Liver (tissue), 9 donors: ENCODE results near the gene APBB1. TPM values are rescaled to one million over a fixed set of nuclear protein-coding genes. Genes with fewer than 3 reads are reported as not detected.
A peak's percentile ranks its signal among the peaks of the same experiment; 100 is the strongest.

Source experiments
- DNase-seq: peaks from one replicate; pipeline ENCODE4 v3.0.0-alpha.2; 2017; ENCODE audit warnings: low spot score
- H3K27ac ChIP-seq, 2 donors: one replicate each; pipeline ENCODE4 v1.7.0; 2013; ENCODE audit warnings: inconsistent platforms in 2 of 2, low read length in 2 of 2, control low read depth in 1 of 2, low read depth in 1 of 2, mild to moderate bottlenecking in 1 of 2
- H3K27me3 ChIP-seq, 4 donors: one replicate each; pipeline versions ENCODE4 v1.6.1 to v1.7.0; 2013; ENCODE audit warnings: low read length in 3 of 4, inconsistent platforms in 1 of 4, mild to moderate bottlenecking in 1 of 4, moderate library complexity in 1 of 4; ENCODE audit not compliant: control insufficient read depth in 4 of 4, insufficient read depth in 4 of 4
- H3K36me3 ChIP-seq, 4 donors: one replicate each; pipeline versions ENCODE4 v1.6.1 to v1.7.0; 2013; ENCODE audit warnings: low read length in 3 of 4, mild to moderate bottlenecking in 3 of 4, low read depth in 1 of 4, moderate library complexity in 1 of 4; ENCODE audit not compliant: control insufficient read depth in 4 of 4, insufficient read depth in 3 of 4
- H3K4me1 ChIP-seq, 4 donors: one replicate each; pipeline versions ENCODE4 v1.6.1 to v1.7.0; 2013; ENCODE audit warnings: low read length in 3 of 4, mild to moderate bottlenecking in 3 of 4, moderate library complexity in 1 of 4; ENCODE audit not compliant: control insufficient read depth in 4 of 4, insufficient read depth in 4 of 4
- H3K4me3 ChIP-seq, 3 donors: one replicate each; pipeline versions ENCODE4 v1.6.1 to v1.7.0; 2013; ENCODE audit warnings: low read length in 3 of 3, control low read depth in 1 of 3, low read depth in 1 of 3, mild to moderate bottlenecking in 1 of 3
- H3K9ac ChIP-seq, 2 donors: one replicate each; pipeline ENCODE4 v1.7.0; 2013; ENCODE audit warnings: low read length in 2 of 2, mild to moderate bottlenecking in 2 of 2, moderate library complexity in 2 of 2, control low read depth in 1 of 2, low read depth in 1 of 2
- H3K9me3 ChIP-seq, 4 donors: one replicate each; pipeline versions ENCODE4 v1.6.1 to v1.7.0; 2013; ENCODE audit warnings: low read length in 3 of 4; ENCODE audit not compliant: control insufficient read depth in 4 of 4
- EGR1 ChIP-seq, 2 donors: IDR thresholded peaks; 2 replicates each; pipeline ENCODE4 v1.6.1; 2016 to 2018; ENCODE audit warnings: antibody characterized with exemption in 2 of 2, low read depth in 2 of 2
- FOXA1 ChIP-seq: IDR thresholded peaks from 2 replicates; pipeline ENCODE4 v1.6.1; 2016; ENCODE audit warnings: antibody characterized with exemption
- FOXA2 ChIP-seq: IDR thresholded peaks from 2 replicates; pipeline ENCODE4 v1.6.1; 2016; ENCODE audit warnings: antibody characterized with exemption
- GABPA ChIP-seq, 2 donors: IDR thresholded peaks in 1 of 2; conservative IDR thresholded peaks in 1 of 2; 2 replicates each; pipeline ENCODE4 v1.6.1; 2016; ENCODE audit warnings: antibody characterized with exemption in 2 of 2, mild to moderate bottlenecking in 1 of 2, moderate library complexity in 1 of 2
- HNF4A ChIP-seq, 2 donors: conservative IDR thresholded peaks; 2 replicates each; pipeline ENCODE4 v1.6.1; 2016; ENCODE audit warnings: antibody characterized with exemption in 2 of 2, mild to moderate bottlenecking in 2 of 2
- HNF4G ChIP-seq: IDR thresholded peaks from 2 replicates; pipeline ENCODE4 v1.6.1; 2016; ENCODE audit warnings: antibody characterized with exemption
- JUND ChIP-seq, 2 donors: IDR thresholded peaks; 2 replicates each; pipeline ENCODE4 v1.6.1; 2016; ENCODE audit warnings: antibody characterized with exemption in 2 of 2
- MAX ChIP-seq: IDR thresholded peaks from 2 replicates; pipeline ENCODE4 v1.6.1; 2016; ENCODE audit warnings: antibody characterized with exemption
- NR2F2 ChIP-seq: IDR thresholded peaks from 2 replicates; pipeline ENCODE4 v1.6.1; 2016; ENCODE audit warnings: antibody characterized with exemption
- RAD21 ChIP-seq, 2 donors: IDR thresholded peaks; 2 replicates each; pipeline ENCODE4 v1.6.1; 2016; ENCODE audit warnings: antibody characterized with exemption in 2 of 2, mild to moderate bottlenecking in 2 of 2
- RXRA ChIP-seq, 2 donors: IDR thresholded peaks; 2 replicates each; pipeline ENCODE4 v1.6.1; 2017 to 2018; ENCODE audit warnings: antibody characterized with exemption in 2 of 2, mild to moderate bottlenecking in 1 of 2
- SP1 ChIP-seq: IDR thresholded peaks from 2 replicates; pipeline ENCODE4 v1.6.1; 2018; ENCODE audit warnings: antibody characterized with exemption, mild to moderate bottlenecking
- TAF1 ChIP-seq: conservative IDR thresholded peaks from 2 replicates; pipeline ENCODE4 v1.6.1; 2016; ENCODE audit warnings: antibody characterized with exemption, mild to moderate bottlenecking
- YY1 ChIP-seq: IDR thresholded peaks from 2 replicates; pipeline ENCODE4 v1.6.1; 2016; ENCODE audit warnings: antibody characterized with exemption, mild to moderate bottlenecking
- WGBS: extraction: QIAGEN DNeasy Blood & Tissue Kit; methylation state at CpG from one replicate; pipeline ENCODE4 v1.1.7; 2013; 5-methylcytosine and 5-hydroxymethylcytosine counted together
- polyA plus RNA-seq, 2 donors: library from polyadenylated mRNA; stranded (reverse) in 1 of 2; unstranded in 1 of 2; fragments of 200-250 nt in 1 of 2; fragments of >200 nt in 1 of 2; fragmentation: Nextera tagmentation in 1 of 2; extraction: Ambion mirVana in 1 of 2; gene quantifications; one replicate each; pipeline versions ENCODE4 v1.2.1 to v1.2.3, GENCODE V29; 2013 to 2015
- total RNA-seq, 2 donors: library from RNA; depleted of rRNA; stranded (reverse); fragments of >200 nt; gene quantifications; one replicate each; pipeline ENCODE4 v1.2.3, GENCODE V29; 2014
- TF ChIP-seq, protein P1 (sequence below): IDR thresholded peaks from 2 replicates; pipeline ENCODE4 v1.6.1; 2016; ENCODE audit warnings: antibody characterized with exemption
- TF ChIP-seq, protein P2 (sequence below): IDR thresholded peaks from 2 replicates; pipeline ENCODE4 v1.6.1; 2016; ENCODE audit warnings: antibody characterized with exemption
- TF ChIP-seq, protein P3 (sequence below): fragments of 150-350 bp; IDR thresholded peaks from 2 replicates; pipeline ENCODE4 v1.5.1; 2017; ENCODE audit warnings: improper control_type of control experiment, low read depth, low read length; ENCODE audit not compliant: missing input control
- TF ChIP-seq, protein P4 (sequence below): IDR thresholded peaks from 2 replicates; pipeline ENCODE4 v1.6.1; 2016; ENCODE audit warnings: antibody characterized with exemption, mild to moderate bottlenecking
- donor health status: healthy.
- donor health status: healthy.
- donor health status: healthy.
- donor health status: healthy.
- donor health status: healthy.

APBB1 gene
- total and polyA plus RNA-seq, 4 donors = 2.5 to 8.6 (median 6.3) TPM

GRCh38 chr11:6440906-6441358, 22.0 kb upstream of the APBB1 start, which contains the start of gene HPX:
Gene HPX (minus strand): TSS chr11:6440987. CDS start chr11:6440963, 24 bp downstream.
- Histone ChIP-seq H3K4me3 (peak within 1 kb of the TSS; percentile 66 to 98 (median 97)), H3K9me3 (no peaks in the 10 kb centered on the region), H3K4me1 (peaks cover 2 to 57% (median 36%) of the 10 kb centered on the region in 4 donors), H3K36me3 (peaks cover 3 to 28% (median 18%) of the 10 kb centered on the region in 4 donors), H3K27ac (peak within 1 kb of the TSS; percentile 83 to 89), H3K9ac (peak within 1 kb of the TSS; percentile 79 to 80), H3K27me3 (no peaks in the 10 kb centered on the region)
- 34% methylated on average over 3 of the region's 3 CpGs for WGBS
- peak; percentile 61 for DNase-seq
- TF ChIP-seq RXRA (IDR thresholded peaks at IDR 0.05) (peak; percentile 92 to 96), HNF4G (peak; percentile 59), MAX (peak; percentile 88), FOXA2 (peak; percentile 87), YY1 (peak; percentile 73), JUND (IDR thresholded peaks at IDR 0.05) (peak; percentile 76 to 87), EGR1 (IDR thresholded peaks at IDR 0.05; ENCODE audit: low read depth in 2 of 2) (peak; percentile 44 to 93), FOXA1 (peak; percentile 59), GABPA (IDR thresholded peaks at IDR 0.05 in 1 of 2, conservative IDR thresholded peaks at IDR 0.05 in 1 of 2) (peak in 1 of 2 donors; percentile 70), HNF4A (conservative IDR thresholded peaks at IDR 0.05) (peak; percentile 88 to 90), SP1 (peak; percentile 95), RAD21 (IDR thresholded peaks at IDR 0.05) (peak; percentile 41 to 42), NR2F2 (peak; percentile 49), TAF1 (peak; percentile 98)
- TF ChIP-seq, protein P1, sequence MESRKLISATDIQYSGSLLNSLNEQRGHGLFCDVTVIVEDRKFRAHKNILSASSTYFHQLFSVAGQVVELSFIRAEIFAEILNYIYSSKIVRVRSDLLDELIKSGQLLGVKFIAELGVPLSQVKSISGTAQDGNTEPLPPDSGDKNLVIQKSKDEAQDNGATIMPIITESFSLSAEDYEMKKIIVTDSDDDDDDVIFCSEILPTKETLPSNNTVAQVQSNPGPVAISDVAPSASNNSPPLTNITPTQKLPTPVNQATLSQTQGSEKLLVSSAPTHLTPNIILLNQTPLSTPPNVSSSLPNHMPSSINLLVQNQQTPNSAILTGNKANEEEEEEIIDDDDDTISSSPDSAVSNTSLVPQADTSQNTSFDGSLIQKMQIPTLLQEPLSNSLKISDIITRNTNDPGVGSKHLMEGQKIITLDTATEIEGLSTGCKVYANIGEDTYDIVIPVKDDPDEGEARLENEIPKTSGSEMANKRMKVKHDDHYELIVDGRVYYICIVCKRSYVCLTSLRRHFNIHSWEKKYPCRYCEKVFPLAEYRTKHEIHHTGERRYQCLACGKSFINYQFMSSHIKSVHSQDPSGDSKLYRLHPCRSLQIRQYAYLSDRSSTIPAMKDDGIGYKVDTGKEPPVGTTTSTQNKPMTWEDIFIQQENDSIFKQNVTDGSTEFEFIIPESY = peak; percentile 76
- TF ChIP-seq, protein P2, sequence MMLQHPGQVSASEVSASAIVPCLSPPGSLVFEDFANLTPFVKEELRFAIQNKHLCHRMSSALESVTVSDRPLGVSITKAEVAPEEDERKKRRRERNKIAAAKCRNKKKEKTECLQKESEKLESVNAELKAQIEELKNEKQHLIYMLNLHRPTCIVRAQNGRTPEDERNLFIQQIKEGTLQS = peak; percentile 91
- TF ChIP-seq, protein P3, sequence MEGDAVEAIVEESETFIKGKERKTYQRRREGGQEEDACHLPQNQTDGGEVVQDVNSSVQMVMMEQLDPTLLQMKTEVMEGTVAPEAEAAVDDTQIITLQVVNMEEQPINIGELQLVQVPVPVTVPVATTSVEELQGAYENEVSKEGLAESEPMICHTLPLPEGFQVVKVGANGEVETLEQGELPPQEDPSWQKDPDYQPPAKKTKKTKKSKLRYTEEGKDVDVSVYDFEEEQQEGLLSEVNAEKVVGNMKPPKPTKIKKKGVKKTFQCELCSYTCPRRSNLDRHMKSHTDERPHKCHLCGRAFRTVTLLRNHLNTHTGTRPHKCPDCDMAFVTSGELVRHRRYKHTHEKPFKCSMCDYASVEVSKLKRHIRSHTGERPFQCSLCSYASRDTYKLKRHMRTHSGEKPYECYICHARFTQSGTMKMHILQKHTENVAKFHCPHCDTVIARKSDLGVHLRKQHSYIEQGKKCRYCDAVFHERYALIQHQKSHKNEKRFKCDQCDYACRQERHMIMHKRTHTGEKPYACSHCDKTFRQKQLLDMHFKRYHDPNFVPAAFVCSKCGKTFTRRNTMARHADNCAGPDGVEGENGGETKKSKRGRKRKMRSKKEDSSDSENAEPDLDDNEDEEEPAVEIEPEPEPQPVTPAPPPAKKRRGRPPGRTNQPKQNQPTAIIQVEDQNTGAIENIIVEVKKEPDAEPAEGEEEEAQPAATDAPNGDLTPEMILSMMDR = no peak
- TF ChIP-seq, protein P4, sequence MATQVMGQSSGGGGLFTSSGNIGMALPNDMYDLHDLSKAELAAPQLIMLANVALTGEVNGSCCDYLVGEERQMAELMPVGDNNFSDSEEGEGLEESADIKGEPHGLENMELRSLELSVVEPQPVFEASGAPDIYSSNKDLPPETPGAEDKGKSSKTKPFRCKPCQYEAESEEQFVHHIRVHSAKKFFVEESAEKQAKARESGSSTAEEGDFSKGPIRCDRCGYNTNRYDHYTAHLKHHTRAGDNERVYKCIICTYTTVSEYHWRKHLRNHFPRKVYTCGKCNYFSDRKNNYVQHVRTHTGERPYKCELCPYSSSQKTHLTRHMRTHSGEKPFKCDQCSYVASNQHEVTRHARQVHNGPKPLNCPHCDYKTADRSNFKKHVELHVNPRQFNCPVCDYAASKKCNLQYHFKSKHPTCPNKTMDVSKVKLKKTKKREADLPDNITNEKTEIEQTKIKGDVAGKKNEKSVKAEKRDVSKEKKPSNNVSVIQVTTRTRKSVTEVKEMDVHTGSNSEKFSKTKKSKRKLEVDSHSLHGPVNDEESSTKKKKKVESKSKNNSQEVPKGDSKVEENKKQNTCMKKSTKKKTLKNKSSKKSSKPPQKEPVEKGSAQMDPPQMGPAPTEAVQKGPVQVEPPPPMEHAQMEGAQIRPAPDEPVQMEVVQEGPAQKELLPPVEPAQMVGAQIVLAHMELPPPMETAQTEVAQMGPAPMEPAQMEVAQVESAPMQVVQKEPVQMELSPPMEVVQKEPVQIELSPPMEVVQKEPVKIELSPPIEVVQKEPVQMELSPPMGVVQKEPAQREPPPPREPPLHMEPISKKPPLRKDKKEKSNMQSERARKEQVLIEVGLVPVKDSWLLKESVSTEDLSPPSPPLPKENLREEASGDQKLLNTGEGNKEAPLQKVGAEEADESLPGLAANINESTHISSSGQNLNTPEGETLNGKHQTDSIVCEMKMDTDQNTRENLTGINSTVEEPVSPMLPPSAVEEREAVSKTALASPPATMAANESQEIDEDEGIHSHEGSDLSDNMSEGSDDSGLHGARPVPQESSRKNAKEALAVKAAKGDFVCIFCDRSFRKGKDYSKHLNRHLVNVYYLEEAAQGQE = peak; percentile 92
